MM.1S (cell line): ENCODE results near the gene DVL2.

Experiments
- DNase-seq: peaks from one replicate; pipeline ENCODE4 v3.0.0-alpha.2; 2015
- H2AFZ ChIP-seq: fragments of 300-600 bp; sonication (generic); 2 replicates; pipeline ENCODE4 v1.6.0; 2016; ENCODE audit warnings: antibody characterized with exemption, low read length
- H3F3A ChIP-seq: fragments of 300-600 bp; sonication (generic); 2 replicates; pipeline ENCODE4 v1.6.1; 2016; ENCODE audit warnings: mild to moderate bottlenecking, antibody characterized with exemption, low read length, moderate library complexity, mixed read lengths; ENCODE audit not compliant: insufficient read depth
- H3K27ac ChIP-seq: fragments of 300-600 bp; sonication (generic); 2 replicates; pipeline ENCODE4 v1.5.1; 2016; ENCODE audit warnings: mild to moderate bottlenecking, low read length
- H3K27me3 ChIP-seq: fragments of 300-600 bp; sonication (generic); replicated peaks from 2 replicates; pipeline ENCODE4 v1.6.0; 2016; ENCODE audit warnings: low read length; ENCODE audit not compliant: insufficient read depth
- H3K36me3 ChIP-seq: fragments of 300-600 bp; sonication (generic); replicated peaks from 2 replicates; pipeline ENCODE4 v1.6.1; 2016; ENCODE audit warnings: mild to moderate bottlenecking, low read length, mixed read lengths; ENCODE audit not compliant: insufficient read depth
- H3K4me1 ChIP-seq: fragments of 300-600 bp; sonication (generic); 2 replicates; pipeline ENCODE4 v1.6.1; 2016; ENCODE audit warnings: low read length, mixed read lengths
- H3K4me2 ChIP-seq: fragments of 300-600 bp; sonication (generic); 2 replicates; pipeline ENCODE4 v1.6.0; 2016; ENCODE audit warnings: low read depth, low read length
- H3K4me3 ChIP-seq: fragments of 300-600 bp; sonication (generic); 2 replicates; pipeline ENCODE4 v1.5.1; 2016; ENCODE audit warnings: low read length, mixed read lengths
- H3K79me2 ChIP-seq: fragments of 300-600 bp; sonication (generic); 2 replicates; pipeline ENCODE4 v1.6.1; 2016; ENCODE audit warnings: mixed run types, low read length, mixed read lengths
- H3K9ac ChIP-seq: fragments of 300-600 bp; sonication (generic); 2 replicates; pipeline ENCODE4 v1.6.1; 2016; ENCODE audit warnings: low read length, mixed read lengths
- H3K9me2 ChIP-seq: fragments of 300-600 bp; sonication (generic); replicated peaks from 2 replicates; pipeline ENCODE4 v1.6.1; 2016; ENCODE audit warnings: mild to moderate bottlenecking, low read length, mixed read lengths; ENCODE audit not compliant: insufficient read depth
- H3K9me3 ChIP-seq: fragments of 300-600 bp; sonication (generic); replicated peaks from 2 replicates; pipeline ENCODE4 v1.6.1; 2016; ENCODE audit warnings: mild to moderate bottlenecking, low read length, mixed read lengths; ENCODE audit not compliant: insufficient read depth
- H4K20me1 ChIP-seq: fragments of 300-600 bp; sonication (generic); 2 replicates; pipeline ENCODE4 v1.6.1; 2016; ENCODE audit warnings: mild to moderate bottlenecking, low read length, moderate library complexity, mixed read lengths; ENCODE audit not compliant: insufficient read depth
- CTCF ChIP-seq: fragments of 300-600 bp; sonication (generic); IDR thresholded peaks from 2 replicates; pipeline ENCODE4 v1.5.1; 2016; ENCODE audit warnings: antibody characterized with exemption, low read length, mixed read lengths
- EZH2 ChIP-seq: fragments of 300-600 bp; sonication (generic); optimal IDR thresholded peaks from 2 replicates; pipeline ENCODE3; 2017; ENCODE audit warnings: low read depth, mild to moderate bottlenecking, antibody characterized with exemption, low read length, mixed read lengths
- EZH2phosphoT487 ChIP-seq: fragments of 300-600 bp; sonication (generic); IDR thresholded peaks from 2 replicates; pipeline ENCODE4 v1.6.1; 2018; ENCODE audit warnings: antibody characterized with exemption, low read length

DVL2 gene

GRCh38 chr17:7223375-7223774 is 10.9 kb downstream of the DVL2 start:
- Histone ChIP-seq H4K20me1 (no peaks in the 10 kb centered on the region), H3K79me2 (peaks cover 35% of the 10 kb centered on the region), H3K4me3 (no peak overlapping the region), H3K9me2 (no peaks in the 10 kb centered on the region), H3F3A (no peaks in the 10 kb centered on the region), H3K4me1 (peaks cover 12% of the 10 kb centered on the region), H3K4me2 (no peak overlapping the region), H3K9ac (no peak overlapping the region), H3K36me3 (0 out of 2 replicates have a peak, but pooled peaks cover 6% of the 10 kb centered on the region), H2AFZ (no peak overlapping the region), H3K9me3 (no peaks in the 10 kb centered on the region), H3K27me3 (no peaks in the 10 kb centered on the region), H3K27ac (no peak overlapping the region)
- DNase-seq = no peak
- TF ChIP-seq EZH2 (no peak), EZH2phosphoT487 (no peak), CTCF (no peak)

GRCh38 chr17:7222972-7223292 is 11.4 kb downstream of the DVL2 start:
- no peaks in the 10 kb centered on the region for H3K27me3 ChIP-seq
- DNase-seq = no peak
- H3K9me3 ChIP-seq = no peaks in the 10 kb centered on the region
- H3K27ac ChIP-seq = no peak overlapping the region
- H3K9ac ChIP-seq = no peak overlapping the region
- TF ChIP-seq CTCF = no peak
- no peak for TF ChIP-seq EZH2
- TF ChIP-seq EZH2phosphoT487 = no peak
- no peak overlapping the region for H3K4me3 ChIP-seq
- H4K20me1 ChIP-seq = no peaks in the 10 kb centered on the region
- H3K9me2 ChIP-seq = no peaks in the 10 kb centered on the region
- H3F3A ChIP-seq = no peaks in the 10 kb centered on the region
- H3K4me1 ChIP-seq = peaks cover 12% of the 10 kb centered on the region
- H3K79me2 ChIP-seq = peaks cover 35% of the 10 kb centered on the region
- H3K36me3 ChIP-seq = 0 out of 2 replicates have a peak, but pooled peaks cover 6% of the 10 kb centered on the region
- H3K4me2 ChIP-seq = no peak overlapping the region
- no peak overlapping the region for H2AFZ ChIP-seq

GRCh38 chr17:7222093-7222971 is 12.0 kb downstream of the DVL2 start:
- no peaks in the 10 kb centered on the region for H3K9me3 ChIP-seq
- DNase-seq = no peak

More at GRCh38 chr17:7222093-7222971, 12.0 kb downstream of the DVL2 start:
- Histone ChIP-seq H3F3A (no peaks in the 10 kb centered on the region), H3K27me3 (no peaks in the 10 kb centered on the region), H3K36me3 (0 out of 2 replicates have a peak, but pooled peaks cover 6% of the 10 kb centered on the region), H3K79me2 (peaks cover 35% of the 10 kb centered on the region), H4K20me1 (no peaks in the 10 kb centered on the region), H3K9ac (no peak overlapping the region), H3K4me3 (no peak overlapping the region), H3K4me1 (peaks cover 12% of the 10 kb centered on the region), H2AFZ (no peak overlapping the region), H3K9me2 (no peaks in the 10 kb centered on the region), H3K27ac (no peak overlapping the region), H3K4me2 (no peak overlapping the region)
- TF ChIP-seq EZH2phosphoT487 (no peak), CTCF (no peak)
